Breast epithelium (tissue), 3 donors: ENCODE data around the gene PLA2G10.

ENCODE experiments used
- CTCF ChIP-seq, 3 donors: fragments of 450-650 bp; IDR thresholded peaks; one replicate each; pipeline ENCODE4 v1.5.1; 2016 to 2017; ENCODE audit warnings: antibody characterized with exemption in 3 of 3, mild to moderate bottlenecking in 3 of 3, moderate library complexity in 3 of 3
- POLR2A ChIP-seq: fragments of 450-650 bp; IDR thresholded peaks from one replicate; pipeline ENCODE4 v1.6.1; 2016; ENCODE audit warnings: antibody characterized with exemption, mild to moderate bottlenecking, moderate library complexity
- POLR2AphosphoS5 ChIP-seq, 3 donors: sonication (generic); formaldehyde crosslinking; IDR thresholded peaks; one replicate each; pipeline ENCODE4 v1.6.1; 2017; ENCODE audit warnings: antibody characterized with exemption in 3 of 3

- TF ChIP-seq CTCF (IDR thresholded peaks at IDR 0.05) (peak in 1 of 3 donors; percentile 6), POLR2A (peak; percentile 93), POLR2AphosphoS5 (IDR thresholded peaks at IDR 0.05) (peak; percentile 97 to 99 (median 97))
Observed at GRCh38 chr16:14632693-14633569, 61.2 kb downstream of the PLA2G10 start, which contains the start of gene BFAR.
